ENCODE data around the gene FAR2.
"Not testable (repeated sequence)": the region's sequence is repeated elsewhere in the genome, so short reads cannot be mapped to it uniquely, and the experiment has no call there.

Gene FAR2

DNA sequence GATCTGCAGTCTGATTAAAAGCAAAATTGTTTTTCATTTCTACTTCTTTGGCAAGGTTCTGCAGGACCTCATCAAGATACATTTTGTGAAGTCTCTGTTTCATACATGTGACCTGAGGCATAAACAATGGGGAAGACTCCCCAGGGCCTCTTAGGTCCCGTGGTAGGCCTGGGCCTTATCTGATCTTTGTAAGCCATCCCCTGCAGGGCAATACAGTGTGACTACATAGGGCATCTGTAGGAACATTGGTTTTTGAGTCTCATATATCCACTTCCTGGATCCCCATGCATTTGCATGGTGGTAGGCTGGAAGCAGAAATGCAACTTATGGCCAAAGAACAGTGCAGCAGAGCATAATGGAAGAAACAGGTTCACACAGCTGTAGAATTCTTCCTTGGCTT lies 6.0 kb downstream of the FAR2 start:
- no peak for DNase-seq

DNA sequence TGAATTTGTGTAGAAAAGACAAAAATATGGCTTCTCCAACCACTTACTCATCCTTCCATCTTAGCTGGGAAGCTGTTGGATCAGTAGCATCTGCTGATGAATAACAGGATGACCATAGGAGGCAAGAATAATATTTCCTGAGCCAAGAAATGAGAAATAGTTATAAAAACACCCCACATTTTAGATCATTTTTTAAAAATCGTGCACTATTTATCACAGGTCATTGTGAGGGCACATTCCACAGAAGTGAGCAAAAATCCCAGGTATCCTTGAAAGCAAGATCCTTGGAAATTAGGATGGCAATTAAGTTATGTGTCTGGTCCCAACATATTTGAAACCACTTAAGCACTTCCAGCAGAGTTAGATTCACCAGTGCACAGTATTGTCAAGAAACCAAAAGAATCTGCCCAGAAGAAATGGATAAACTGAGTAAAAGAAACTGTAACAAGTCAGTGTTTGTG lies 8.4 kb downstream of the FAR2 start:
- no peak for DNase-seq

DNA sequence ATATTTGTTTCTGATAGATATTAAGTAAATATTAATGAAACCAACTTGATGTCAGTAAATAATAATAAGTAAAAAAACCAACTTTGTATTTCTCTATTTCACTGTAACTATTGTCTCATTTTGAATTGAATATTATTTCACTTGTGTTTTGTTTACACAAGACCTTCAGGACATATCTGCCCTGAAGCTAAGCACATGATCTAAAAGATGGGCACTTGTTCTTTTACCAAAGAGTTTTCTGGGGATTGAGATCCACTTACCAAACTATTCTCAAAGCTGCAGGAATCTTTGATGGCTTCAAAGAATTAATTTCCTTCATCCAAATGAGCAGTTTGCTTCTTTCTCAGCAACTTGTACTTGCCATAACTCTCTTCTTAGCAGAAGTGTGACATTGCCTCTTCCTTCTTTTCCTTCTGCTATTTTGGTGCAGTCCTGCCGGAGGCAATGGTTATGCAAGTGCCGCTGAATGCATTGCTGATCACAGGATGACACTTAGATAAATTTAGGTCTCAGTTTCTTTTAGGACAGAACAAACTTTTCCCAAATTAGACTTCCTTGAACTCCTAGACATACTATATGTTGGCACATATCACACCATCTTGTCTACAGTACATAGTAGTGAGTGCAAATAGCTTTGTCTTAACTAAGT lies 9.2 kb downstream of the FAR2 start:
- no peak for DNase-seq

DNA sequence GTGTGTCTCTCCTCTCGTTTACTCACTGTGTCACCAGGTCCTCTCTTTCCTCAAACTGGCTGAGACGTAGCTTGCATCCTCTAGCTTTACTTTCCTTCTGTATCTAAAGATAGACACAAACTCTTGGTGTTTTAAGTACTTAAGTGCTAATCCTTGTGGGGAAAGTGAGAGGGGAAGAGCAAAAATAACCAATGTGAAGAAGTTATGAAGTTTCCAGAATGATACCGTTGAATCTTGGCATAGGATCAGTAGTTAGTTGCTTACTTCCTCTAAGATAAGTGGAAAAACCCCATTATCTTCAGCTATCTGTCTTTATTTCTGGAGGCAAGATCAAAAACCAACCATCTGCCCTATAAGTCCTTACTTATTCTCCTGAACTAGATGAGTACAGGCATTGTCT lies 10.6 kb downstream of the FAR2 start:
- DNase-seq = no peak

DNA sequence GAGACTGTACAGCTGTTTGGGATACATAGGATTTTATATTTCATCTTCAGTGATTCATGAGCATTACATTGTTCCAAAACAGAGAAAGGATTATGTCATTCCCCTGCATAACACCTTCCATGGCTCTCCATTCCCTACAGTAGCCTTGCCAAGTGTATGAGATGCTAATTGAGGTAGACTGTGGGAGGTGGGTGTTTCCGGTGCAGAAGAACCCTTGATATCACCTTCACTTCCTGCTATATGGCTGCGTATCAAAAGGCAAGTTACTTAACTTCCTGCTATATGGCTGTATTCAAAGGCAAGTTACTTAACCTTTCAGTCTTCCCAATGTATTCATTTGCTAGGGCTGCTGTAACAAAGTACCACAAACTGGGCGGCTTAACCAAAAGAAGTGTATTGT lies 11.2 kb downstream of the FAR2 start:
- DNase-seq = no peak

DNA sequence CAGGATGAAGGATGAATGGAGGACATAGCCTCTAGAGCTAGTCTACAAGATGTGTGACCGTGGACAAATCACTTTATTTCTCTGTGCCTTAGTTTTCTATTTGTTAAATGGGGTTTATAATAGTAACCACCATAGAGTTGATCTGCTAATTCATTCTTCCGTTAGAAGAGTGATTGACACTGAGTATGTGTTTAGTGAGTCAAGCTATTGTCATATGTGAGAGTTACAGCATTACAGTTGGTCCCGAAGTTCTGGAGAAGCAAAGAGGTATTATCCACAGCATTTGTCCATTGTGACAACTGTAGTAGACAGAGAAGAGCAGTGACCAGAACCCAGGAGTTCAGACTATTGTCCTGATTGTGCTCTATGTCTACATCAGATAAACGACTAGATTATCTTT lies 14.1 kb downstream of the FAR2 start:
- no peak for DNase-seq

DNA sequence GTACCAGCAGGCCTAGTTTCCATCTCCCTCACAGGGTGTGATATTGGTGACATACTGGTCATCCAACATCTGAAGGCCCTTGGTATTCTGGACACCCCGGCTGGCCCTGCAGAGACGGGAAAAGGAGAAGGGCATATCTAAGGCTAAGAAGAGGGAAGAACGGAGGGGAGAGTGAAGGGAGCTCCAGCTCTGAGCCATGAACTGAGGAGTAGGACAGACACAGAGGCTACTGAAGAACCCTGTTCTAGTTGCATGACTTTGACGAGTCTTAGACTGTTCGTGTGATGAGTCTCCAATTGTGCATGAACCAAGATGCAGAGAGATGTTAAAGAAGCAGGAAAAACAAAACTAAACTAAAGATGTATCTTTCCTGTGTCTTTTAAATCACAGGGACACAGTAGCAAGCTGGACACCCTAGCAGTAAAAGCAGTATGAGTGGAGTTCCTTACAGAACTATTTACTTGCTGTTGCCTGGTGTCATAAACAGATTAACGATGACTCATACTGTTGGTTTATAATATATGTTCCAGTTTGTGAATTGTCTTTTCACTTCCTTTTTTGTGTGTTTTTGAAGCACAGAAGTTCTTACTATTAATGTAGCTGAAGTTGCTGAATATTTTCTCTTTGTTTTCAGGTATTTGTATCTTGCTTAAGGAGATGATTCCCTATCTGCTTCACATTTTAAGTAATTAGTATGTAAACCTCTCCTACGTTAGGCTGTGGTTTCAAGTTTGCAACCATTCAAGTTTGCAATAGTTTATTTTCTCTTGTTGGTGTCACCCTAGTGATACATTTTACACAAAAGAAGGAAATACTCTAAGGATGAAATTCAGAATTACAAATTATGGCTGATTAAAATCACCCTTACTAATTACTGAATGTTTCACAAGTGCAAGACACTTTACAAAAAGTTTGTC lies 15.7 kb downstream of the FAR2 start:
- no peak for DNase-seq

DNA sequence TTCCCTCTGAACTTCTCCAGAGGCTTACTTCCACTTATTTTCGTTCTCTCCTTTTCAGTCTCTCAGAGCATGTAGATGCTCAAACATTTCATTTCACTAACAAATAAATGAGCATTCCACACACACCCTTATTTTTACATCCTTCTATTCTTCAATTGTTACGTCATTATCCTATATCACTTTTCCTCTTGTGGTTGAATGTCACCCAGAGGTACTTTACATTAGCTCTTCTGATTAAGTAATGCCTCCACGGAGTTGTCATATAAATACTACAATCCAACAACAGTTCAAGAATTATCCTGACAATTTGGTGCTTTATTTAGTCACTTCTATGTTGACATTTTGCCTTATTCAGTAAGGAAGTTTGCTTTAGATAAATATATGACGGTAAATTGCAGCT lies 18.4 kb downstream of the FAR2 start:
- no peak for DNase-seq

DNA sequence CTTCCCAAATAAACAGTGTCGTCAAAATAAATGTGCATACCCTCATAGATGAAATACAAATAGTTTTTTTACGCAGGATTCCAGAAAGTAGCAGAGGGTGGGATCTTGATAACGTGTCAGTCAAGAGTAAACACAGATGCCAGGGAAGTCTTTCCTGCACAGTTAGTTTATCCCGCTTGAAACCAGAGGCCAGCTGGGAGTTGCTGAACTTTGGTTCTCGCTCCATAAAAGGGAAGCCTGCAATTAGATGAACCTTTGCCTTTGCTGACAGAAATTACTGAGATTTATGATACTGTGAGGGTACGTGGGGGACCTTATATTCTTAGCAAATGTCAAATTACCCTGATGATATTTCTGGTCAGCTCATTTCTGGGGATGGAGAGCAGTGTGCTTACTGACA lies 18.9 kb downstream of the FAR2 start:
- DNase-seq = no peak

DNA sequence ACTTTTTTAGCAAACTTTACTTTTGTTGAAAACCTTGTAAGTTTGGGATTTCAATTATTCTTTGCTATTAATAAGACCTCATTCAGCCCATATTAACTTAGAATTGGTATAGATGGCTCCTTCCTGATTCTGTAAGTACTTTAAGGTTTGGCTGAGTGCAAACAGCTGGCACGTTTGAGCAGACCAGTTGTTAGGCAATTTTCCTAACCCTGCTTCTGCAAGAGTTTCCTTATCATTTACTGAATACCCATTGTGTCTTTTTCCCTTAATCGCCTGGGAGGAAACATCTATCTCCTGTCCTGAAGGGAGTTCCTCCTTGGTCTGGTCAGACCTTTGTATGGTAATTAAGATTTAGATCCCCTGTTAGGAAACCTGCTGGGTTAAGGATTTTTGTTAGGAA lies 20.9 kb downstream of the FAR2 start:
- not testable (repeated sequence) for DNase-seq

DNA sequence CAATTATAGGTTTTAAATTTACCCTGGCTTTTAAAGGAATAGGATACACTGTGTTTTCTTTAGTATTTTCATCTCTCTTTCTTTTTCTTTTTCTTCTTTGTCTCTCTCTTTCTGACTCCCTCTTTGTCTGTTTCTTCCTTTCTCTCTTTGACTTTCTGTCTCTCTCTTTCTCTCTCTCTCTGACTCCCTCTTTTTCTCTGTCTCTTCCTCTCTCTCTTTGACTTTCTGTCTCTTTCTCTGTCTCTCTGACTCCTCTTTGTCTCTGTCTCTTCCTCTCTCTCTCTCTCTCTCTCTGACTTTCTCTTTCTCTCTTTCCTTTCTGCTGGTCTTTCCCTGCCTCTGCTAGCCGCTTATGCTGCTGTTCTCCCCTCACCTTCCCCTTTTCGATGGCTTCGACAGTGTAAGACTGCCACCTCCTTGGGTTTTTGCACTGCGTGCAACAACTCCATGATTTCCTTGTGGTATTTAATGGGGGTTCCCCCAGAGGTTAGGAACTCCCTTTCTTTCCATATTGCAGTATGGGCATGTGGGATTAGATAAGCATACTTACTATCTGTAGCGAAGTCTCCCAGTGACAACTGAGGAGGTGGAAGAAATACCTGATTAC lies 21.5 kb downstream of the FAR2 start:
- not testable (repeated sequence) for DNase-seq

DNA sequence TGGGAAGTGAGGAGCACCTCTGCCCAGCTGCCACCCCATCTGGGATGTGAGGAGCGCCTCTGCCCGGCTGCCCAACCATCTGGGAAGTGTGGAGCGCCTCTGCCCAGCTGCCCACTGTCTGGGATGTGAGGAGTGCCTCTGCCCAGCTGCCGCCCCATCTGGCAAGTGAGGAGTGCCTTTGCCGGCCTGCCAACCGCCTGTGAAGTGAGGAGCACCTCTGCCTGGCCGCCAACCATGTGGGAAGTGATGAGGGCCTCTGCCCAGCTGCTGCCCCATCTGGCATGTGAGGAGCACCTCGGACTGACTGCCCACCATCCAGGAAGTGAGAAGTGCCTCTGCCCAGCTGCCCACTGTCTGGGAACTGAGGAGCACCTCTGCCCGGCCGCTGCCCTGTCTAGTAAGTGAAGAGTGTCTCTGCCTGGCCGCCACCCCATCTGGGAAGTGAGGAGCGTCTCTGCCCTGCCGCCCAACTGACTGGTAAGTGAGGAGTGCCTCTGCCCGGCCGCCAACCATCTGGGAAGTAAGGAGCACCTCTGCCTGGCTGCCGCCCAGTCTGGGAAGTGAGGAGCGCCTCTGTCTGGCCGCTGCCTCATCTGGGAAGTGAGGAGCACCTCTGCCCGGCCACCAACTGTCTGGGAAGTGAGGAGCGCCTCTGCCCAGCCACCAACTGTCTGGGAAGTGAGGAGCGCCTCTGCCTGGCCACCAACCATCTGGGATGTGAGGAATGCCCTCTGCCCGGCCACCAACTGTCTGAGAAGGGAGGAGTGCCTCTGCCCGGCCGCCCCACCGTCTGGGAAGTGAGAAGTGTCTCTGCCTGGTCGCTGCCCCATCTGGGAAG lies 22.6 kb downstream of the FAR2 start:
- DNase-seq = no peak

DNA sequence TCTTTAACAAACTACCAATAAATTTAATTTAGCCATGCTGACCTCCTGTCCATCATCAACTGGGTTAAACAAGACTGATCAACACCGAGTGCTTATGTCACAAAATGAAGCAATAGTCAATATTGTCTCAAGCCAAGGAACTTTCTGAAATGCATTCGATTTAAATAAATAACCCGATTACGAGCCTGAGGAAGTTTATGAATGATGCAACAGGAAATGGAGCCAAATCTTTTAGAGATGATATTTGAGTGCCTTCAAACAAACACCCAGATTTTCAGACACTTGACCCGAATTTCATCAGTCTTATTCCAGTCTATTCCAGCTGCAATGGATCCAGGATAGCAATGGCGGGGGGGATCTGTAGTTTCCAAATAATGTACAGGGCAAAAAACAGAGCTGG lies 27.9 kb downstream of the FAR2 start:
- no peak for DNase-seq

DNA sequence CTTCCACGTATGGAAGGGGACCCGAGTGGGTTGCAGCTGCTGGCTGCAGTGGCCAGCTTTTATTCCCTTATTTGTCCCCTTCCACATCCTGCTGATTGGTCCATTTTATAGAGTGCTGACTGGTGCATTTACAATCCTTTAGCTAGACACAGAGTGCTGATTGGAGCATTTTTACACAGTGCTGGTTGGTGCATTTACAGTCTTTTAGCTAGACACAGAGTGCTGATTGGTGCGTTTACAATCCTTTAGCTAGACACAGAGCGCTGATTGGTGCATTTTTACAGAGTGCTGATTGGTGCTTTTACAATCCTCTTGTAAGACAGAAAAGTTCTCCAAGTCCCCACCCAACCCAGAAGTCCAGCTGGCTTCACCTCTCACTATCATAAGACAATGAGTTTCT lies 33.2 kb downstream of the FAR2 start:
- not testable (repeated sequence) for DNase-seq

DNA sequence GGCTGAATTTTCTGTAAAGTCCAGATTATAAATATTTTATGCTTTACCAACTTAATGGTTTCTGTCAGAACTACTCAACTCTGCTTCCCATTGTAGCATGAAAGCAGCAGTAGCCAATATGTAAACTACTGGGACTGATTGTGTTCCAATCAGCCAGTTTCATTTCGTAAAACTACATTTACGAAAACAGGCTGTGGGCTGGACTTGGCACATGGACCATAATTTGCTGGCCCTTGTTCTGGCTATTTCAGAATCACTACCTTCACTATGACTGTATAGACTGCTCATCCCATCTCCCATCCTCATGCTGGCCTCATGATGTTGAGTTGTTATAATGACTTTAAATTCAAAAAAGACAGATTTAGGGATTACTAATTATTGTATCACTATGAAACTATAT lies 38.7 kb downstream of the FAR2 start:
- no peak for DNase-seq

DNA sequence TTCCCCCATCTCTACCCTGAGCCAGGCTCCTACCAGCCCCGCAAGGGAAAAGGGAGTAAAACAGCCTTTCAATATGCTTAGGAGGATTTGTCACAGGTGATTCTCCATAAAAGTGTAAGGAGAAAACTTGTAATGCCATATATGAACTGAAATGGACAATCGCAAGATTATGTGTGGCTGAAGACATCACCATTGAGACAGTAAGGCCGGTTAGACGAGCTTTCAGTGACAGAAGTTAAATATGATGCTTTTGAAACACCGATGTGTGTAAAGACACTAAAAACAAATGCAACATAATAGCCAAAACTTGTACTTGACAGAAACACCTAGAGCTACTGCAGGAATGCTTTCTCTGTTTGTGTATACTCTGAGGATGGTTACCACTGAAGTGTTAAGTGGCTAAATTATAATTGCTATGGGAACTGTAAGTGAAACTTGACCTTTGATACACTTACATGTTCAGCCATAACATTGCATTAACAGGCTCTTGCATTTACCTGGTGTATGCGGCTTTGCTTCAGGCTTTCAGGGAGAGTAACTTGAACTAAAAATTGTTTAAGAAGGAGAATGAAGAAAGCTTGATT lies 42.3 kb downstream of the FAR2 start:
- no peak for DNase-seq

DNA sequence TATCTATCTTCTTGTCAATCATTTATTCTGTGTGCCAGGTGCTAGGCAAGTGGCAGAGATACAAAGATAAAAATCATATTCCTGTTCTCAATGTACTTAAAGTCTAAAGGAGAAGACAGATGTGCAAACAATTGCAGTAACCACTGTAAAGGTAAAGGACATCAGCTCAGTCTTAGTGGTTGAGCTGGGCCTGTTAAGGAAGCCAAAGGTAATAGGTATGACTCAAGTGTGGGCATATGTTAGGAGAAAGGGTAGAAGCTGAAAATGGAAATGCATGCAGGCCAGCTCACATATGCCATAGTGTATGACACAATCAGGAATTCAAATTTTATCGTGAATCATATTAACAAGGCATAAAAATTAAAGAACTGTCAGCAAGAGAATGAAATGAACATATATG lies 49.8 kb downstream of the FAR2 start:
- no peak for DNase-seq

DNA sequence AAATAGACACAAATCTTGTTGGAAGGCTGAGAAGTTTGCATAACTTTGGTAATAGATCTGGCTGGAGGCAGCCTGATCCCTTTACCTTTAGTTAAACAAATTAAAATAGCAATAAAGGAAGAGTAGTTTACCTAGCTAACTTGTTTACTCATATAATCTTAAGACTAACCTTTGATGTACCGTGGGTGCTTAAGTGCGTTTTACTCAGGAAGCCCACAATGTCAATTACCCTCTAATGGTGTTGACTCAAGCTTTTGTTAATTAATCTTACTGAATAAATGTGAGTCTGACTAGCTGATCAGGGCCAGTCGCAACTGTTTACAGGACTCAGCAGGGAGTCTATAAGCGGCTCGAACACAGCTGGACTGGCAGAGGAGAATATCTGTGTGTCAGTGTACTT lies 51.5 kb downstream of the FAR2 start:
- no peak for DNase-seq

DNA sequence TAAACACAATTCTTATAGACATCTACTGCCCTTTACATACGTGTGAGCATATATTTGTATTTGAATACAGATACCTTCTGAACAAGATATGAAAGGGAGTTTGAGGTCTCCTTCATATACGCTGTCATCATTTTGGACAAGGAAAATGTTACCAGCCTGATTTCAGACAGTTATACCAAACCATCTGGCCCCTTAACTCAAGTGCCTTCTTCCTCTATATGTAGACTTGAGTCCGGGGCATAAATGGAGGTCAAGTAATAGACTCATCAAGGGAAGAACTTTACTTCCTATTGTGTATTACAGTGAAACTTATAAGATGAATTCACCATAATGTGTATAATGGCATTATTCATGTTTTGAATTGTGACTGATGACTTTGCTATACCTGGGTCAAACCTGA lies 52.2 kb downstream of the FAR2 start:
- no peak for DNase-seq

DNA sequence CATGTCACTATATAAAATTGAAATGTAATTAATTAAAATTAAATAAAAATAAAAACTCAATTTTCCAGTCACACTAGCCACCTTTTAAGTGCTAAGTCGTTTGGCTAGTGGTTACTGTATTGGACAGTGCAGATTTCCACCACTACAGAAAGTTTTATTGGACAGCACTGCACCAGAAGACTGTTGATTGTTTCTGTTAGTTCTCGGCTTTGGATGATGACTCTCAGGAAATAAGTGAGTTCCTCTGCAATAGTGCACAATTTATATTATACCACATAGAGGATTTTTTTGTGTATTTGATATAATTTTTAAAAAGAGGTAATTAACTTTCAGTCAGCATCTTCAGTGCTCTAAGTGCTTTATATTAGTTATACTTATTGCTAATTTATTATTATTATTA lies 52.7 kb downstream of the FAR2 start:
- no peak for DNase-seq

DNA sequence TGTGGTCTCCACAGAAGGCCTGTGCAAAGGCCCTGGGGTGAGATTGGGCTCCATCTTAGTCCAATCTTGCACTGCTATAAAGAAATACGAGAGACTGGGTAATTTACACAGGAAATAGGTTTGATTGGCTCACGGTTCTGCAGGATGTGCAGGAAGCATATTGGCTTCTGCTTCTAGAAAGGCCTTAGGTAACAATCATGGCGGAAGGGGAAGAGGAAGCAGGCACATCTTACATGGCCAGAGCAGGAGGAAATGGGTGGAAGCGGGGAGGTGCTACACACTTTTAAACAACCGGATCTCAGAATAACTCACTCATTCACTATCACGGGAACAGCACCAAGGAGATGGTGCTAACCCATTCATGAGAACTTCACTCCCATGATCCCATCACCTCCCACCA lies 55.4 kb downstream of the FAR2 start:
- DNase-seq = no peak

DNA sequence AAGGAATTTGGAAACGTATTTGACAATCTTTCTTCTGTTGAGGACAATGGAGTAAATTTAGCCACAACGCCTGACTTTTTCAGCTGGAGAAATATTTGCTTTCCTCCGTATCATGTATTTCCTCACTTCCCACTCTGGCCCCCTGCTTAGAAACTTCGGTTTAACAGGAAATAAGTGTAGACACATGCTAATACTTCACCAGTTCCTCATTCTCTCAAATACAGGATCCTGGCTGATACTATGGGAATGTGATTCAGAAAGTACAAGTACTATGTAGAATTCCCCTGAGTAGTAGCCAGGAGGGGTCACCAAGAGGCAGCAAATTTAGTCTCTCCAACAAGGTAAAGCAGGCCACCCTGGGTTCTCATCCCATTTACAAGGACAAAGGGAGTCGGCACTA lies 58.0 kb downstream of the FAR2 start:
- no peak for DNase-seq

DNA sequence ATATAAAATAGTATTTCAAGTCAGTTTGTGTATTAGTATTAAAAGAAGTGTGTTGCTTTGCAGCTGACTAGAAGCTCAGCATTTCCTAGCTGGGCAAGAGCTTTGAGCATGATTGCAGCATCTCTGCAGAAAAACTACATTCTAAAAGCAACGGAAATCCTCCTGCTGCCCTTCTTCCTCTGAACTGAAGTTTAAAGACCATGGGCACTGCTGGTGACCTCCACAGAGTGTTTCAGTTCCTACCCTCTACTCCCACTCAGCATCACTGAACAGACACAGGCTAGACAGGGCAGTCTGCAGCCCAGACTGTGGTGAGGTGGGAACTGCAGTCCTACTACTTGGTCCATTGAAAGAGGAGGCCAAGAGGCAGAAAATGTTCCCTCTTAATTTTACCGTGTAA lies 59.0 kb downstream of the FAR2 start:
- DNase-seq = no peak
